ENCODE measurements around the gene ACTG2. TPM values are rescaled to one million over a fixed set of nuclear protein-coding genes. Genes with fewer than 3 reads are reported as not detected.

The ACTG2 gene
- total RNA-seq, 4 donors from 2014 or later, result 9.4 to 43.5 (median 20.7) TPM

GRCh38 chr2:73949802-73950201 lies 57.0 kb downstream of the ACTG2 start:
- Histone ChIP-seq H3K9me3 (no peaks in the 10 kb centered on the region), H3K27ac (no peak overlapping the region), H3K4me1 (no peaks in the 10 kb centered on the region), H3K27me3 (no peaks in the 10 kb centered on the region), H3K36me3 (peaks cover 84% of the 10 kb centered on the region), H3K4me3 (no peak overlapping the region)
- no peak for TF ChIP-seq POLR2A (IDR thresholded peaks at IDR 0.05)
- DNase-seq (ENCODE audit: low spot score in 2 of 2), result no peak

- Histone ChIP-seq H3K27ac (no peak overlapping the region), H3K27me3 (no peaks in the 10 kb centered on the region), H3K9me3 (no peaks in the 10 kb centered on the region), H3K4me1 (no peaks in the 10 kb centered on the region), H3K36me3 (peaks cover 92% of the 10 kb centered on the region), H3K4me3 (no peak overlapping the region)
- TF ChIP-seq POLR2AphosphoS5 (IDR thresholded peaks at IDR 0.05), result no peak
- TF ChIP-seq EP300 (IDR thresholded peaks at IDR 0.05), result no peak
- TF ChIP-seq CTCF (IDR thresholded peaks at IDR 0.05), result no peak
- no peak for TF ChIP-seq POLR2A (IDR thresholded peaks at IDR 0.05)
- DNase-seq (ENCODE audit: low spot score in 2 of 2), result no peak
- WGBS, result 81% methylated on average over 12 of the region's 12 CpGs
Measured at GRCh38 chr2:73952499-73953446, 60.0 kb downstream of the ACTG2 start.

GRCh38 chr2:73956218-73956865 lies 63.5 kb downstream of the ACTG2 start:
- Histone ChIP-seq H3K9me3 (no peaks in the 10 kb centered on the region), H3K36me3 (peaks cover 87% of the 10 kb centered on the region), H3K27ac (no peak overlapping the region), H3K27me3 (no peaks in the 10 kb centered on the region), H3K4me1 (no peaks in the 10 kb centered on the region), H3K4me3 (no peak overlapping the region)
- TF ChIP-seq POLR2AphosphoS5 (IDR thresholded peaks at IDR 0.05) (no peak), CTCF (IDR thresholded peaks at IDR 0.05) (no peak), EP300 (IDR thresholded peaks at IDR 0.05) (no peak), POLR2A (IDR thresholded peaks at IDR 0.05) (no peak)
- no peak for DNase-seq (ENCODE audit: low spot score in 2 of 2)
- WGBS, result 84% methylated on average over 5 of the region's 5 CpGs

- TF ChIP-seq EP300 (IDR thresholded peaks at IDR 0.05), result no peak
- TF ChIP-seq POLR2A (IDR thresholded peaks at IDR 0.05), result no peak
- TF ChIP-seq POLR2AphosphoS5 (IDR thresholded peaks at IDR 0.05), result no peak
- no peak for TF ChIP-seq CTCF (IDR thresholded peaks at IDR 0.05)
- H3K4me1 ChIP-seq, result peaks cover 4% of the 10 kb centered on the region
- no peak overlapping the region for H3K4me3 ChIP-seq
- peaks cover 40% of the 10 kb centered on the region for H3K36me3 ChIP-seq
- H3K9me3 ChIP-seq, result no peaks in the 10 kb centered on the region
- 93% methylated on average over 4 of the region's 4 CpGs for WGBS
- H3K27me3 ChIP-seq, result no peaks in the 10 kb centered on the region
- no peak overlapping the region for H3K27ac ChIP-seq
- DNase-seq (ENCODE audit: low spot score in 2 of 2), result no peak
Measured at GRCh38 chr2:73961274-73961673, 68.5 kb downstream of the ACTG2 start.

GRCh38 chr2:73961823-73962615 lies 69.2 kb downstream of the ACTG2 start:
- 77% methylated on average over 12 of the region's 12 CpGs for WGBS
- peaks cover 32% of the 10 kb centered on the region for H3K36me3 ChIP-seq
- no peak overlapping the region for H3K27ac ChIP-seq
- no peaks in the 10 kb centered on the region for H3K9me3 ChIP-seq
- H3K4me1 ChIP-seq, result peaks cover 4% of the 10 kb centered on the region
- no peak for DNase-seq (ENCODE audit: low spot score in 2 of 2)
- H3K27me3 ChIP-seq, result no peaks in the 10 kb centered on the region
- TF ChIP-seq POLR2AphosphoS5 (IDR thresholded peaks at IDR 0.05) (no peak), POLR2A (IDR thresholded peaks at IDR 0.05) (no peak), EP300 (IDR thresholded peaks at IDR 0.05) (no peak), CTCF (IDR thresholded peaks at IDR 0.05) (no peak)
- no peak overlapping the region for H3K4me3 ChIP-seq
